K562 (cell line): ENCODE measurements around the gene HCAR1. TPM values are rescaled to one million over a fixed set of nuclear protein-coding genes. Genes with fewer than 3 reads are reported as not detected.

Experiments used
- ATAC-seq: fragments of 200-7000 bp; cut with Tn5 transposase; 3 replicates; pipeline ENCODE4 v1.9.1; 2020; ENCODE audit warnings: moderate library complexity
- BruUV-seq: library from RNA; stranded (reverse); fragments of 400-500 nt; replicated peaks from 2 replicates; lab custom pipeline; 2021; lab: Mats Ljungman, UMichigan
- CTCF ChIA-PET: fragments of 300-600 bp; formaldehyde crosslinking; extraction: SDS; loops from one replicate; lab custom pipeline; 2021; ENCODE audit warnings: low intra/inter-chr PET ratio; lab: Yijun Ruan, JAX
- POLR2A ChIA-PET: fragments of 300-600, 350-650 bp; sonication (Branson Sonifier 250); formaldehyde crosslinking; extraction: SDS; loops from one replicate; lab custom pipeline; 2021; ENCODE audit warnings: antibody characterized with exemption, inconsistent platforms; lab: Yijun Ruan, JAX
- DNase-seq, 4 experiments: peaks; one replicate each; pipeline versions ENCODE4 v3.0.0 to v3.0.0-alpha.2; 2011 to 2018; ENCODE audit warnings: low spot score in 3 of 4, mixed read lengths in 3 of 4; ENCODE audit errors: extremely low read depth in 1 of 4
- FAIRE-seq: peaks from 2 replicates; lab custom pipeline; 2011; peaks lifted over from hg19 to GRCh38; lab: Jason Lieb, UNC
- H2AFZ ChIP-seq: 2 replicates; pipeline ENCODE4 v1.6.0; 2011; ENCODE audit warnings: low read depth, low read length, control low read depth, inconsistent platforms
- H3K27ac ChIP-seq: fragments of 200-600 bp; 3 replicates; pipeline ENCODE4 v1.8.0; 2011; ENCODE audit warnings: low read depth, mild to moderate bottlenecking, control low read depth, inconsistent platforms, low read length, moderate library complexity, mixed read lengths; ENCODE audit errors: extremely low read depth
- H3K27me3 ChIP-seq, 2 experiments: fragments of 300-600 bp in 1 of 2; 2 replicates in 1 of 2; 3 replicates in 1 of 2; pipeline versions ENCODE4 v1.6.0 to v1.8.0; 2011; ENCODE audit warnings: inconsistent platforms in 2 of 2, low read length in 2 of 2, mild to moderate bottlenecking in 1 of 2, mixed read lengths in 1 of 2, moderate library complexity in 1 of 2; ENCODE audit not compliant: control insufficient read depth in 2 of 2, insufficient read depth in 2 of 2
- H3K36me3 ChIP-seq: fragments of 300-600 bp; 3 replicates; pipeline ENCODE4 v1.8.0; 2011; ENCODE audit warnings: mild to moderate bottlenecking, low read length, inconsistent platforms; ENCODE audit not compliant: control insufficient read depth, insufficient read depth
- H3K4me1 ChIP-seq, 2 experiments: fragments of 200-600 bp in 1 of 2; replicated peaks in 1 of 2; 2 replicates in 1 of 2; 3 replicates in 1 of 2; pipeline versions ENCODE4 v1.5.1 to v1.8.0; 2011; ENCODE audit warnings: inconsistent platforms in 2 of 2, low read length in 2 of 2, mild to moderate bottlenecking in 1 of 2, mixed read lengths in 1 of 2, moderate library complexity in 1 of 2; ENCODE audit not compliant: control insufficient read depth in 2 of 2, insufficient read depth in 2 of 2
- H3K4me2 ChIP-seq: 2 replicates; pipeline ENCODE4 v1.6.1; 2011; ENCODE audit warnings: low read length, control low read depth, inconsistent platforms, mixed read lengths; ENCODE audit not compliant: insufficient read depth
- H3K4me3 ChIP-seq: fragments of 200-600 bp; sonication (generic), shearing (Covaris generic); 2 replicates; pipeline ENCODE4 v1.5.1; 2016; ENCODE audit warnings: control low read depth, inconsistent platforms
- H3K79me2 ChIP-seq: fragments of 200-600 bp; 3 replicates; pipeline ENCODE4 v1.8.0; 2011; ENCODE audit warnings: low read length, inconsistent platforms; ENCODE audit not compliant: control insufficient read depth, insufficient read depth
- H3K9ac ChIP-seq, 2 experiments: 2 replicates each; pipeline versions ENCODE4 v1.6.0 to v1.6.1; 2011; ENCODE audit warnings: low read depth in 2 of 2, low read length in 2 of 2, control low read depth in 1 of 2, inconsistent platforms in 1 of 2, mild to moderate bottlenecking in 1 of 2, mixed read lengths in 1 of 2; ENCODE audit not compliant: insufficient read depth in 1 of 2
- H3K9me1 ChIP-seq: one replicate; pipeline ENCODE4 v1.6.0; 2011; ENCODE audit warnings: inconsistent platforms, mild to moderate bottlenecking, low read length, moderate library complexity; ENCODE audit not compliant: control insufficient read depth, insufficient read depth
- H3K9me3 ChIP-seq: replicated peaks from 2 replicates; pipeline ENCODE4 v1.5.1; 2011; ENCODE audit warnings: low read depth, low read length, inconsistent platforms; ENCODE audit not compliant: control insufficient read depth, insufficient read depth
- H4K20me1 ChIP-seq: replicated peaks from 2 replicates; pipeline ENCODE4 v1.6.1; 2011; ENCODE audit warnings: low read length, inconsistent platforms, mixed read lengths; ENCODE audit not compliant: control insufficient read depth, insufficient read depth
- FOSL1 ChIP-seq: fragments of 200-800 bp; sonication (Bioruptor generic); conservative IDR thresholded peaks from 2 replicates; pipeline ENCODE4 v1.6.1; 2016; ENCODE audit warnings: missing genetic modification characterization, missing compliant biosample characterization
- RBM25 ChIP-seq: fragments of 200-400 bp; formaldehyde crosslinking; IDR thresholded peaks from 2 replicates; pipeline ENCODE4 v1.6.1; 2018; ENCODE audit warnings: low read length, low read depth, moderate library complexity; ENCODE audit not compliant: severe bottlenecking
- SMAD2 ChIP-seq: fragments of 150-350 bp; IDR thresholded peaks from 2 replicates; pipeline ENCODE4 v1.6.1; 2014; ENCODE audit warnings: low read depth, mild to moderate bottlenecking, low read length
- ZFP36 ChIP-seq: fragments of 150-350 bp; IDR thresholded peaks from 2 replicates; pipeline ENCODE4 v1.6.1; 2018; ENCODE audit warnings: low read length, low read depth; ENCODE audit not compliant: partially characterized antibody
- ZNF23 ChIP-seq: fragments of 250-450 bp; sonication (Bioruptor Pico); IDR thresholded peaks from 2 replicates; pipeline ENCODE4 v1.4.0; 2020; ENCODE audit warnings: mild to moderate bottlenecking
- ZNF263 ChIP-seq: sonication (generic); formaldehyde crosslinking; IDR thresholded peaks from 2 replicates; pipeline ENCODE4 v1.8.0; 2022; ENCODE audit warnings: mild to moderate bottlenecking, missing genetic modification reagents, borderline replicate concordance
- ZNF707 ChIP-seq: fragments of 250-450 bp; sonication (Bioruptor Pico); conservative IDR thresholded peaks from 2 replicates; pipeline ENCODE4 v1.8.0; 2022; ENCODE audit warnings: inconsistent platforms, mild to moderate bottlenecking, moderate library complexity
- WGBS: fragments of 100-300 bp; shearing (Covaris generic); methylation state at CpG from one replicate; pipeline ENCODE4 v1.1.6; 2016; ENCODE audit warnings: low coverage, mixed read lengths; ENCODE audit not compliant: insufficient coverage; ENCODE audit errors: missing lambda C conversion rate; 5-methylcytosine and 5-hydroxymethylcytosine counted together
- in situ Hi-C: fragments of 300-500 bp; cut with MboI; formaldehyde crosslinking; loops from 4 replicates; pipeline ENCODE4 v1.15.0; 2018; ENCODE audit warnings: inconsistent platforms, mixed read lengths
- intact Hi-C: fragments of 100-400 bp; cut with micrococcal nuclease; formaldehyde crosslinking; loops from 2 replicates; pipeline ENCODE4 v1.14.2; 2022
- polyA plus RNA-seq, 8 experiments: library from polyadenylated mRNA; depleted of rRNA in 4 of 8; stranded (reverse) in 5 of 8; unstranded in 3 of 8; fragments of >200 nt; fragmentation: Nextera tagmentation in 2 of 8; fragmentation: Illumina TruSeq in 1 of 8; extraction: Ambion mirVana in 2 of 8; extraction: Trizol in 1 of 8; gene quantifications; 2 replicates each; pipeline versions ENCODE4 v1.2.1 to v1.2.3, GENCODE V29; 2011 to 2014; ENCODE audit warnings: inconsistent platforms in 1 of 8, missing spikeins in 1 of 8
- total RNA-seq, 7 experiments: library from RNA; depleted of rRNA in 6 of 7; stranded (reverse); fragments of >200 nt in 6 of 7; fragmentation: Illumina TruSeq in 2 of 7; extraction: Trizol in 2 of 7; gene quantifications; 2 replicates each; pipeline versions ENCODE4 v1.2.1 to v1.2.3, GENCODE V29; 2011 to 2021; ENCODE audit warnings: low replicate concordance in 1 of 7

HCAR1 gene
- total and polyA plus RNA-seq, 9 of the 15 experiments (the other 6 are each of a cell fraction or from before 2014, with no cell fraction given) = not detected

- no peaks in the 10 kb centered on the region for H3K79me2 ChIP-seq
- no peak overlapping the region for H3K9ac ChIP-seq
- ATAC-seq (no peak), DNase-seq (no peak), FAIRE-seq (no peak)
- intact Hi-C loops (no loop called here), in situ Hi-C loops (no loop called here)
- TF ChIP-seq SMAD2 (no peak), ZNF23 (CRISPR knock-in tag) (no peak), FOSL1 (tag) (no peak), RBM25 (peak; percentile 83), ZNF263 (CRISPR knock-in tag) (no peak), ZNF707 (CRISPR knock-in tag) (no peak), ZFP36 (peak; percentile 54)
- H3K9me1 ChIP-seq = no peaks in the 10 kb centered on the region
- no peak overlapping the region for H3K4me2 ChIP-seq
- no peak overlapping the region for H3K4me3 ChIP-seq
- no peak overlapping the region for H2AFZ ChIP-seq
- peaks cover 0 to 9% of the 10 kb centered on the region in 2 experiments; a peak in 3 of 5 replicates for H3K4me1 ChIP-seq
- no peaks in the 10 kb centered on the region for H3K9me3 ChIP-seq
- POLR2A ChIA-PET = no interaction called here
- BruUV-seq = no TSS peak
- H3K27ac ChIP-seq = no peak overlapping the region
- CTCF ChIA-PET = no interaction called here
- H3K27me3 ChIP-seq = peaks cover 29 to 40% of the 10 kb centered on the region in 2 experiments
- WGBS = 15% methylated on average over 4 of the region's 4 CpGs
- no peaks in the 10 kb centered on the region for H4K20me1 ChIP-seq
- no peaks in the 10 kb centered on the region for H3K36me3 ChIP-seq
Measured at GRCh38 chr12:122732611-122733010, 2.0 kb upstream of the HCAR1 start.
